CD4-positive, alpha-beta T cell treated with Interleukin-17A for 4 hours (primary cell): Measurements from ENCODE around the gene TMC3.
"Not testable (repeated sequence)": the region's sequence is repeated elsewhere in the genome, so short reads cannot be mapped to it uniquely, and the experiment has no call there.

Experiments used
- DNase-seq: peaks from one replicate; pipeline ENCODE4 v3.0.0-alpha.2; 2020; ENCODE audit warnings: mixed read lengths

TMC3 gene

GRCh38 chr15:81384891-81385720 is 11.1 kb upstream of the TMC3 start:
- DNase-seq, result no peak

GRCh38 chr15:81381720-81382119 is 7.7 kb upstream of the TMC3 start:
- DNase-seq, result no peak

- no peak for DNase-seq
Observed at GRCh38 chr15:81380668-81381067, 6.7 kb upstream of the TMC3 start.

GRCh38 chr15:81380203-81380602 is 6.2 kb upstream of the TMC3 start:
- no peak for DNase-seq

- no peak for DNase-seq
Observed at GRCh38 chr15:81379269-81379668, 5.3 kb upstream of the TMC3 start.

GRCh38 chr15:81378443-81378842 is 4.4 kb upstream of the TMC3 start:
- DNase-seq, result no peak

- DNase-seq, result no peak
Observed at GRCh38 chr15:81377871-81378270, 3.9 kb upstream of the TMC3 start.

GRCh38 chr15:81376231-81376630 is 2.2 kb upstream of the TMC3 start:
- no peak for DNase-seq

GRCh38 chr15:81375461-81375860 is 1.4 kb upstream of the TMC3 start:
- no peak for DNase-seq

- no peak for DNase-seq
Observed at GRCh38 chr15:81373176-81373575, 837 bp downstream of the TMC3 start.

GRCh38 chr15:81372575-81372974 is 1.4 kb downstream of the TMC3 start:
- DNase-seq, result no peak

GRCh38 chr15:81363718-81364500 is 10.1 kb downstream of the TMC3 start:
- DNase-seq, result no peak

GRCh38 chr15:81363276-81363675 is 10.7 kb downstream of the TMC3 start:
- no peak for DNase-seq

GRCh38 chr15:81362790-81363189 is 11.2 kb downstream of the TMC3 start:
- DNase-seq, result no peak

- DNase-seq, result no peak
Observed at GRCh38 chr15:81361891-81362290, 12.1 kb downstream of the TMC3 start.

GRCh38 chr15:81360491-81360890 is 13.5 kb downstream of the TMC3 start:
- no peak for DNase-seq

GRCh38 chr15:81358248-81358647 is 15.8 kb downstream of the TMC3 start:
- no peak for DNase-seq

GRCh38 chr15:81357180-81357686 is 16.8 kb downstream of the TMC3 start:
- no peak for DNase-seq

GRCh38 chr15:81356252-81356651 is 17.8 kb downstream of the TMC3 start:
- no peak for DNase-seq

- DNase-seq, result no peak
Observed at GRCh38 chr15:81351651-81352050, 22.4 kb downstream of the TMC3 start.

- DNase-seq, result no peak
Observed at GRCh38 chr15:81349271-81349670, 24.7 kb downstream of the TMC3 start.

GRCh38 chr15:81348691-81349090 is 25.3 kb downstream of the TMC3 start:
- not testable (repeated sequence) for DNase-seq

GRCh38 chr15:81347910-81348309 is 26.1 kb downstream of the TMC3 start:
- DNase-seq, result no peak

GRCh38 chr15:81346611-81347010 is 27.4 kb downstream of the TMC3 start:
- no peak for DNase-seq
